HG03354 (cell line): ENCODE data around the gene CEACAM19.
"Not testable (repeated sequence)": the region's sequence is repeated elsewhere in the genome, so short reads cannot be mapped to it uniquely, and the experiment has no call there.

ENCODE experiments used
- ATAC-seq: cut with Tn5 transposase; IDR thresholded peaks from one replicate; pipeline ENCODE4 v1.9.1; 2021; ENCODE audit warnings: mild to moderate bottlenecking; ENCODE audit not compliant: unreplicated experiment, poor library complexity, severe bottlenecking

Gene CEACAM19

DNA sequence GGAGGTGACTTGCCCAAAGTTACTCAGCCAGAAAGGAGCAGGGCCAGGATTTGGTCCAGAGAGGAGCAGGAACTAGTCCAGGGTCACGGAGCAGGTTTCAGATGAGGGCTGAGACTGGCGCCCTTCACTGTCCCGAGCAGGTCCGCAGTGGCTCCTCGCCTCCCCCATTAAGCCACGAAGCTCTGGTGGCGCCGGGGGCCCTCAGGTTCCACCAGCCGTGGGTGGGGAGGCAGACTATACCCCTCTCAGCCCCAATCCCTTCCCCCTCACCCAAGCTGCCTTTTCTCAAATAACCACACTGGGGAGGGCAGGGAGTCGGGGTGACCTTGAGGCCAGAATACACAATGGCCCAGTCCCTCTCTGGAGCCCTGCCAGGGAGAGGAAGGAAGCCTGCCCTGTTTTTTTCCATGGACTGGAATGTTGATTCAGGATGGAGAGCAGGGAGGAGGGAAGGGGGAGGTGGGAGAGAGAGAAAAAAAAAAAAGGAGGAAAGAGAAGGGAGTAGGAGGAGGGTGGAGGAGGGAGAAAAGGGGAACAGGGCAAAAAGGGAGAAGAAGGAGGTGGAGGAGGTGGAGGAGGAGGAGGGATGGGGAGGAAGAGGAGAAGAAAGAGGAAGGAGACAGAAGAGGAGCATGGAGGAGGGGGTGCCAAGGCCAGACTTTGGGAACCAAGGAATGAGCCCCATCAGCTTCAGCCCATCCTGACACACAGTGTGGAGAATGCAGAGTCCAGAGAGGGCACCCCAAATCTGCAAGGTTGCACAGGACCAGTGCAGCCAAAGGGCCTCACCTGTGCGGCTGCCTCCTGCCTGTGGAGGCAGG is 47.4 kb downstream of the CEACAM19 start:
- no peak for ATAC-seq

DNA sequence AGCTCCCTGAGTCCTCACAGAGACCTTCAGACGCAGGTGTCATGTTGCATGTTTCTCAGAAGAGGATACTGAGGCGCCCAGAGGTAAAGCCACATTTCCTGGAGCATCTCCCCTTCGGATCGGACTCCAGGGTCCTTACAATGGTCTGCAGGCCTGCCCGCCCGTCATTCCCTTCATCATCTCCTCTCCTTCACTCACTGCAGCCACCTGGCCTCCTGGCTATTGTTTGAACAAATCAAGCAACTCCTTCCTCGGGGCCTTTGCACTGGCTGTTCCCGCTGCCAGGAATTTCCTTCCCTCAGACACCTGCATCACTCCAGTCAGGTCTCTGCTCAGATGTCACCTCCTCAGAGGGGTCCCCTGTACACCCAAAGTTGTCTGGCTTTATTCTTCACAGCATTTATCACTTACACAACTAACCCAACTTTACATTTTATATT is 48.0 kb downstream of the CEACAM19 start:
- ATAC-seq: no peak

DNA sequence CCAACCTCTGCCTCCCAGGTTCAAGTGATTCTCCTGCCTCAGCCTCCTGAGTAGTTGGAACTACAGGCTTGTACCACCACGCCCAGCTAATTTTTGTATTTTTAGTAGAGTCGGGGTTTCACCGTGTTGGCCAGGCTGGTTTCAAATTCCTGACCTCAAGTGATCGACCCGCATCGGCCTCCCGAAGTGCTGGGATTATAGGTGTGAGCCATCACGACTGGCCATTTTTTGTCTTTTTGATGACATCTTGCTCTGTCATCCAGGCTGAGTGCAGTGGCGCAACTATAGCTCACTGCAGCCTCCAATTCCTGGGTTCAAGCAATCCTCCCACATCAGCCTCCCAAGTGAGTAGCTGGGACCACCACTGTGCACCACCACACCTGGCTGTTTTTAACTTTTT is 49.1 kb downstream of the CEACAM19 start:
- ATAC-seq: not testable (repeated sequence)

DNA sequence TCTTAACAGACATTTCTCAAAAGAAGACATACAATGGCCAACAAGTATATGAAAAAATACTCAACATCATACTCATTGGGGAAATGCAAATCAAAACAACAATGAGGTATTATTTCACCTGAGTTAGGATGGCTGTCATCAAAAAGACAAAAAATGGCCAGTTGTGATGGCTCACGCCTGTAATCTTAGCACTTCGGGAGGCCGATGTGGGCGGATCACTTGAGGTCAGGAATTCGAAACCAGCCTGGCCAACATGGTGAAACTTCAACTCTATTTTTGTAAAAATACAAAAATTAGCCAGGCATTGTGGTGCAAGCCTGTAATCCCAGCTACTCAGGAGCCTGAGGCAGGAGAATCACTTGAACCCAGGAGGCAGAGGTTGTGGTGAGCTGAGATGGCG is 49.7 kb downstream of the CEACAM19 start:
- no peak for ATAC-seq

DNA sequence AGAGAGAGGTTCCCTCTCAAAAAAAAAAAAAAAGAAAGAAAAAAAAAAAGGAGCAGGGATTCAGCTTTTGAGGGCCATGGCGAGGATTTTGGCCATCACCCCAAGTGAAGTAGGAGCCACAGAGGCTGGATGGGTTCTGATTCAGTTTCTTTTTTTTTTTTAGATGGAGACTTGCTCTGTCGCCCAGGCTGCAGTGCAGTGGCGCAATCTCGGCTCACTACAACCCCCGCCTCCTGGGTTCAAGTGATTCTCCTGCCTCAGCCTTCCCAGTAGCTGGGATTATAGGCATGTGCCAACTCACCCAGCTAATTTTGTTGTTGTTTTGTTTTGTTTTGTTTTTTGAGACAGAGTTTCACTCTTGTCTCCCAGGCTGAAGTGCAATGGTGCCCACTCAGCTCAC is 50.1 kb downstream of the CEACAM19 start:
- ATAC-seq: not testable (repeated sequence)

DNA sequence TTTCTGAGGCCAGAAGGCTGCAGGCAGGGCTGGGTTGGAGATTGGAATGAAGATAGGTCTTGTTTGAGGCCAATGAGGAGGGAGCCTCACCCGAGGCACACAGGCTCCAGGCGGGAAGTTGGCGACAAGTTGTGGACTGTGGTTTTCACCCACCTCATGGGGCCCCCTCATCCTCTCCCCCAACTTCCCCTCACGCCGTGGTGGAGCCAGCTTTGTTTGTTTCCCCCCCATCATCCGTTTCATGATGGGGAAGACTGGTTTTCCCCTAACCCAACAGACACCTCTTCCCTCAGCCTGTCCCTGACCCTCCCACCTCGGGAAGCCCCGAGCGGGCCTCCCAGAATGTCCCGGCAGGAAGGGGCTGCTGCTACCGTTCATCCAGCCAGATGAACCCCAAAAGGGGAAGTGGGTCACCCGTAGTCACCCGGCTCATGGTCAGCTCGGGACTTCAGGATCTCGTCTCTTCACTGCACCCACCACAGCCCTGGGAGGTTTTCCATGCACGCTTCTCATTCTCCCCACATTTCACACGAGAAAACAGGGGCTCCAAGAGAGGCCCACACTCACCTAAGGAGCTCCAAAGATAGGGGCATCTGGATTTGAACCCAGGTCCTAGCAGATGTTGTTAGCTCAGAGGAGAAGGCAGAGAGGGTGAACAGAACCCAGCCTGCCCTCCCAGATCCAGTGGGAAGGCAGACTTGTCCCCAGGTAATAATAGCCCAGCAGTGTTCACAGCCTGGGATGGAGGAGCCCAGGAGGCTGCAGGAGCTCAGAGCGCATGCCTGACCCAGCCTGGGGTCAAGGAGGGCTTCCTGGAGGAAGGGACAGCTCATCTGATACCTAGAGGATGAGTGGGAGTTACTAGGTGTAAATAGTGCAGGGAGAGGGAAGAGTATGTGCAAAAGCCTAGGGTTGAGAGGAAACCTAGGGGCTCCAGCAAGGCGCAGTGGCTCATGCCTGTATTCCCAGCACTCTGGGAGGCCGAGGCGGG is 51.1 kb downstream of the CEACAM19 start:
- ATAC-seq: no peak

DNA sequence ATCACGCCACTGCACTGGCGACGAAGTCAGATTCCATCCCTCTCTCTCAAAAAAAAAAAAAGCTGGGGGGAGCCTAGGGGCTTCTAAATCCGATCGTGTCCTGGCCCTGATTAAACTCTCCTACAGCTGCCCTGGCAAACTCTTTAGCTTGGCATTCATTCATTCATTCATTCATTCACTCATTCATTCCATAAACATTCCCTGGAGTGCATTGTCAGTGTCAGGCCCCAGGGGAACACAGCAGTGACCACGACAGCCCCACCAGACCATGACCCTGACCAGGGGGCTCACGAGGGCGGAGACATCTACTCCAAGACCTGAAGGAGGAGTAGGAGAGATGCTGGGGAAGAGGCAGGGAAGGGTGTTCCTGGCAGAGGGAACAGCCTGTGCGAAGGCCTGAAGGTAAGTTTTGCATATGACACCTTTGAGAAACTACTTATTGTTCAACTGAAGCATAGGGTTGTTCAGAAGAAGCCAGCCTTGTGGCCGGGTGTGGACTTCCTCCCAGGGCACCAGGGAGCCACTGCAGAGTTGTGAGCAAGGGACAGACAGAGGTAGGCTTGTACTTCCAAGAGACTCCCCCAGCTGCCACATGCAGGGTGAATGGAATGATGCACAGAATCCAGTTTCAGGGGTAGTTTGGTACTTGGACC is 52.1 kb downstream of the CEACAM19 start:
- peak; percentile 27 for ATAC-seq

DNA sequence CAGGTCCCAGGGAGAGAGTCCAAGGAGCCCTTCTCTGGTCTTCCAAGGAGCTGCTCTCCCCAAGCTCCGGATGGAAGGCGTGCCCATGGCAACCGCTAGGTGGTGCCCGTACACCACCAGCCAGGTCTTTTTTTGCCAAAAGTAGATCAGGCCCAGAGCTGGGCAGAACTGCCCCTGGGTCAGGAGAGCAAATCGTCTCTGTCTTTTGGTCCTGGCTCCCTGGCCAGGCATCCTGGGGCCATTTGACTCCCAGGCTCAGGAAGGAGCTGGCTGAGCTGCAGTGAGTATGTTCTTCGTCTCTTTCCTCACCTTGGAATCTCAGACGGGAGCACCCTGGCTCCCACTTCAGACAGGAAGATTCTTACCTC is 52.7 kb downstream of the CEACAM19 start:
- ATAC-seq: peak; percentile 54

DNA sequence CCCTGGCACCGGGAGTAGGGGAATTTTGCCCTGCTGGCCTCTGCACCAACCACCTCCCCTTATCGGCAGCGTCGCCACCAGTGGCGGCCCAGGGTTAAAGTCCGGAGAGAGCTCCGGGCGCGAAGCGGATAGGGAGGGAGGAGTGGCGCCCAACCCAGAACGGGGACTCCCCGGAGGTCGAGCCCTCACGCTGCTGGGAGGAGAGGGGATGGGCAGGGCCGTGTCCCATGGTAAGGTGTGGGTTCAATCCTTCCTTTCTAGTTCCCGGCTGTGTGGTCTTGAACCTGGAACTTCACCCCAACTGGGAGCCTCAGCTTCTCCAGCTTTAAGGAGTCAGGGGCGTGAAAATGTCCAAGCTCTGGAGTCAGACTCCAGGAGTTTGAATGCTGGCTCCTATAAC is 54.0 kb downstream of the CEACAM19 start:
- no peak for ATAC-seq

DNA sequence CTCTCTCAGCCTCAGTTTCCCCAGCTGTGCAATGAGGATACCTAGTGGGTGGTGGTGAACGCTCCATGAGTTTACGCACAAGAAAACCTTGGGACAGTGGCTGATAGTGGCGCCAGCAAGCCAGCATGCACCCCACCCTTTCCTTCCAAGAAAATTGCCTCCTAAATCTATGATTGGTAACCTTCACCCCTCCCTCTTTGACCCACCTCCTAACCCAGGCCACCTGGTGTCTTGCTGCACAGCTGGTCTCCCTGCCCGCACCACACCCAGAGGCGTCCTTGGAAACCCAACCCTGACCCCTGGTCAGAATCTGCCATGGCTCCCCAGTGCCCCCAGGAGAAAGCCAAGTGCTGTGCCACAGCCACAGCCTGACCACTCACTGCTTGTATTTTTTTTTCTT is 54.4 kb downstream of the CEACAM19 start:
- ATAC-seq: no peak

DNA sequence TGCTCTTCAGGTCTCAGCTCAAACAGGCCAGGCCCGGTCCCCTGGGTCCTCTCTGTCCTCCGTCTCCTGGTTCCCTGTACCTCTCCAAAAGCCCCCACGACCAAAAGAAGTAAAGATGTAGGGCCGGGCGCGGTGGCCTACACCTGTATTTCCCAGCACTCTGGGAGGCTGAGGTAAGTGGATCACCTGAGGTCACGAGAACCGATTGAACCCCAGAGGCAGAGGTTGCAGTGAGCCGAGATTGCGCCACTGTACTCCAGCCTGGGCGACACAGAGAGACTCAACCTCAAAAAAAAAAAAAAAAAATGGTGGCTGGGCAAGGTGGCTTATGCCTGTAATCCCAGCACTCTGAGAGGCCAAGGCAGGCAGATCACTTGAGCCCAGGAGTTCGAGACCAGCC is 55.2 kb downstream of the CEACAM19 start:
- ATAC-seq: no peak

DNA sequence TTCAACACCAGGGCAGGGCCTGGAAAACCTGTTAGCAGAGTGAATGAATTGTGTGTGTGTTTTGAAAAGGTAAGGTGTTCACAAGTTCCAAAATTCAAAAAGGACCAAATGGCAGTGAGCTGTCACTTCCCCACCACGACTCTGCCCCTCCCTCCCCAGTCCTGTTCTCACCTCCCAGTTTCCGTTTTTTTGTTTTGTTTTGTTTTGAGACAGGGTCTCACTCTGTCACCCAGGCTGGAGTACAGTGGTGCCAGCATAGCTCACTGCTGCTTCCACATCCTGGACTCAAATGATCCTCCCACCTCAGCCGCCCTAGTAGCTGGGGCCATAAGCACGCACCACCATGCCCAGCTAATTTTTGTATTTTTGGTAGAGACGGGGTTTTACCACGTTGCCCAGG is 56.9 kb downstream of the CEACAM19 start:
- ATAC-seq: no peak

DNA sequence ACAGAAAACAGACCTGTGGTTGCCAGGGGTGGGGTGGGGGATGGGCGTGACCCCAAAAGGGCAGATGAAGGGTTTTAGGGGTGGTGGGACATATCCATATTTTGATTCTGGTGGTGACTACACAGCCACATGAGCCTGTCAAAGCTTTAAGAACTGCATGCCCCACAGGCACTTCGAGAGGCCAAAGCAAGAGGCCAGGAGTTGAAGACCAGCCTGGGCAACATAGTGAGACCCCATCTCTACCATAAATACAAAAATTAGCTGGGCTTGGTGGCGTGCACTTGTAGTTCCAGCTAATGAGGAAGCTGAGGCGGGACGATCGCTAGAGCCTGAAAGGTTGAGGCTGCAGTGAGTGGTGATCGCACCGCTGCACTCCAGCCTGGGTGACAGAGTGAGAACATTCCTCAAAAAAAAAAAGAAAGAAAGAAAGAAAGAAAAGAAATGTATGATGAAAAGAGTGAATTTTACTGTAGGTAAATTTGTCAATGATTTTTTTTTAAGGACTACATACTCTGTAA is 58.3 kb downstream of the CEACAM19 start:
- ATAC-seq: no peak

DNA sequence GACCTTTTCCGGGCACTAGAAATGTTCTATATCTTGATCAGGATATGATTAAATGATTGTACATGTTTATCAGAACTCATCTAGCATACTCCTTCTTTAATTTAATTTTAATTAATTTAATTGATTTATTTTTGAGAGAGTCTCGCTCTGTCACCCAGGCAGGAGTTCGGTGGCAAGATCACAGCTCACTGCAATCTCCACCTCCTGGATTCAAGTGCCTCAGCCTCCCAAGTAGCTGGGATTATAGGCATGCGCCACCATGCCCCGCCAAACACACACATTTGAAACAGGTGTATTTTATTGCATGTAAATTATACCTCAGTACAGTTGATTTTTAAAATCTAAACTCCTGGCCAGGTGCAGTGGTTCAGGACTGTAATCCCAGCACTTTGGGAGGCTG is 59.8 kb downstream of the CEACAM19 start:
- no peak for ATAC-seq

DNA sequence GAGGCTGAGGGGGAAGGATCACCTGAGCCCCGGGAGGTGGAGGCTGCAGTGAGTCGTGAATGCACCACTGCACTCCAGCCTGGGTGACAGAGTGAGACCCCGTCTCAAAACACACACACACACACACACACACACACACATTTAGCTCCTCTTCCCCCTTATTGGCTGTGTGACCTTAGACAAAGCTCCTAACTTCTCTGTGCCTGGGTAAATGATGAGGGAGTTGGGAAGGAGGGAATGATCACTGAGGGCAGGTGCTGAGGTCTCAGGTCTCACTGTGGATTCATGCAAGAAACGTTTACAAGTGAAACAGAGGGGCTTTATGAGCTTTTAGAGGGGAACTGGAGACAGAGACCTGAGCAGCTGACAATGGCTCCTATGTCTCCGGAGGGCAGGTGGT is 60.3 kb downstream of the CEACAM19 start:
- ATAC-seq: no peak

DNA sequence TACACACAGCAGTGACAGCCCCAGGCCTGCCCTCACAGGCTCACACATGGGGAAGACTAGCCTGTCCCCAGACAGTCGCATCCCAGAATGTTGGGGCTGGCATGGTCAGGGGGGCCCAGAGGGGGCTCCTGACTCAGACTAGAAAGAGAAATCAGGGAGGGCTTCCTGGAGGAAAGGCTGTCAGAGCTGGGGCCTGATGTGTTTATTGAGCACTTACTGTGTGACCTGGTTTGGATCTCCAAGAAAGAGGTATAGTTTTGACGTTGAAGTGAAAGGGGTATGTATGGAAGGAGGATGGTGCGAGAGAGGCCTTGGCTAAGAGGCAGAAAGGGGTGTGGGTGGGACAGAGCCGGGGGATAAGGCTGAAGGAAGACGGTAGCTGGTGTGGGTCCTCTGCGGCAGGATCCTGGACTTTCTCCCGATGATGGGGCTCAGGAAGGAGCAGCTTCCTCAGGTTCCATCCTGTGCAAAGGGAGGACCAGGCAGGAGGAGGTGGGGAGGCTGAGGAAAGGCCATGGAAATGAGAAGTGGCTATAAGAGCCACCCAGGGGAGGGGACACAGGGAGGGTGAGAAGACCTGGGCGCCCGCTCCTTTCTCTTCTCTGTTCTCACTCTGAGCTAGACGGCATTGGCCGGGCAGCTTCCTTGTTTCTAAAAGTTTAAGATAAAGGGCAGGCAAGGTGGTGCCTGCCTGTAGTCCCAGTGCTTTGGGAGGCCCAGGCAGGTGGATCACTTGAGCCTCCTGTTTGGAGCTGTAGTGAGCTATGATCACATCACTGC is 61.1 kb downstream of the CEACAM19 start:
- no peak for ATAC-seq
